GM19099 (cell line): ENCODE data around the gene MXI1.

Experiments used
- POLR2A ChIP-seq: IDR thresholded peaks from 3 replicates; pipeline ENCODE4 v1.6.1; 2011; ENCODE audit warnings: low read depth; ENCODE audit not compliant: insufficient read length; ENCODE audit errors: extremely low read depth

MXI1 gene

DNA sequence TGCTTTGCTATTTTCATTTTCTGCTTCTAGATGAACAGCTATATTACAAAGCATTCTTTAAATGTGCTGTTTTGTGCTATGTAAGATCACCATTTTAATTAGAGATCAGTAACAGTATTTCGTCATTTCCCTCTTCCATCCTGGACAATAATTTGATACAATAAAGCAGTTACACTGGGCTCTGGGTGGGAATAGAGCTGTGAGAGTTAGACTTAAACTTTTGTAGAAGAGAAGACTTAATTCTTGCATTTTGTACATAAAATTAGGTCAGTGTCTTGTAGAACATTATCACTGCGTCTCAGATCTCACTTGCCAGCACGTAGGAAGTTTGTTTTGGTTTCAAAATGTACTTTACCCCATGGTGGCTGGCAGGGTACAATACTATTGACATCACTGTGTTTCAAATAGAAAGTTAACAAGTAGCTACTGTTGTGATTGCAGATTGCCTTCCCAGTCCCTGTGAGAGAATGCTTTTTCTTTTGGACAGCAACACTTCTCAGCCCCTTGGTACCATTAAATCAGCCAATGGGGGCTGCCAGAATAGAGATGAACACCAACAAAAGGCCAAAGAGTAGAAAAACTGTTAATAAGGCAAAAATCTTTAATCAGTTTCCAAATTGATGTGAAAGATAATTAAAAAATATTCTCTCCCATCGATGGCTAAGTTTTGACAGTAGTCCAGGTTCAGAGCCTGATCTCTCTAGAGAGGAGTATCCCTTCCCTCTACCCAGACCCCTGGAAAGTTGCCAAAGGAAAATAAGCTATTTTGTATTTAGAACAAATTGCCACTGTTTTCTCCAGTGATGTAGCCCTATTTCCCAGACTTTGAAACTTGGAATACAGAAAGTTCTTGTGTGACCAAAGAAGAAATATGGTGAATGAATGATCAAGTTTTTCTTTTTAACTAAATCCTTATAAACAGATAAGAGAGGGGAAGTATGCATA, 62.2 kb downstream of the MXI1 start:
- no peak for TF ChIP-seq POLR2A

- TF ChIP-seq POLR2A: no peak
Observed at GRCh38 chr10:110273474-110273873, 66.1 kb downstream of the MXI1 start.

DNA sequence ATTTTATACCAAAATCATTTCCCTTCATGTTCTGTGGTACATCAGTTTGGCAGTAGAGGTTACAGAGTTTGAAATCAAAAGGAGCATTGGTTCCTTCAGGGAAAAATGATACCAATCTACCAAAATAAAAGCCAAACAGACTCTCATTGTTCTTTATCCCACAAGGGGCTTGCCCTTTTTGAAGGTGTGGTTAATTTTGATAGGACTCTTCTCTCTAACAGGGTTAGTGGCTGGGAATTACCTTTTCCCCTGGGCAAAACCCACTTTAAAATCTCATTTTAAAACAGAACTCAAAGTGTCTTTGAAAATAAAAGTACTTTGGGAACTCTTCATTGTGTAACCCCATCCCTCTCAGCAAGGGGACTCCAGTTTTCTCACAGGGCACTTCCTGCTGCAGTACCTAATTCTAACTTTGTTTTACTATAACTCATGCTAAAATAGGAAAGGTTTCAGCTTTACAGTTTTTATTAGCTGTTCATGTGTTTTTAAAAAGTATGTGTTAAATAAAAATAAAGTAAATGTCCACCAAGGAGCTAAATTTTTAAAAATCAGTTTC, 66.7 kb downstream of the MXI1 start:
- no peak for TF ChIP-seq POLR2A

DNA sequence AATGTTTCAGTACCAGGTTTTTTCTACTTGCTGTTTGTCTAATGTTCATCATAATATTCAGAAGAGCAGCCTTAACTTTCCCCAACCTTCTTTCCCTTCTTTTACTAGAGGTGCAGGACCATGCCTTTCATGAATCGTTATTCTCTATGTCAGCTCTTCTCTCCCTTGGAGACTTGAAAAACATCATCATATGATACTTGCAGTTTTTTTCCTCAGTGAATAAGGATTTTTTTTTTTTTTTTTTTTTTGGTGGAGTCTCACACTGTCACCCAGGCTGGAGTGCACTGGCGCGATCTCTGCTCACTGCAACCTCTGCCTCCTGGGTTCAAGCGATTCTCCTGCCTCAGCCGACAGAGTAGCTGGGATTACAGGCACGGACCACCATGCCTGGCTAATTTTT, 67.2 kb downstream of the MXI1 start:
- TF ChIP-seq POLR2A: no peak

- TF ChIP-seq POLR2A: no peak
Observed at GRCh38 chr10:110275128-110275729, 67.8 kb downstream of the MXI1 start.

DNA sequence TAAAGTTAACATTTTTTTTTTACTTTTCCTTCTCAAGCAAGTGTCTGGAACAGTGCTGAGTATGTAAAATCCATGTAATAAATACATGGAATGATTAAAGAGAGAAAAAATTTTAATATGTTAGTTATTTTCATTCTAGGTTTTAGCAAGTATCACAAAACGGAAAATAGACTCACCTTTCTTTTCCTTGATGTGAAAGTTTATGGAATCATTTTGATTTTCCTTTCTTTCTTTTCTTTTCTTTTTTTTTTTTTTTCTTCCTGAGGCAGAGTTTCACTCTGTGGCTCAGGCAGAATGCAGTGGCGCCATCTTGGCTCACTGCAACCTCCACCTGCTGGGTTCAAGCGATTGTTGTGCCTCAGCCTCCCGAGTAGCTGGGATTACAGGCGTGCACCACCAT, 69.2 kb downstream of the MXI1 start:
- no peak for TF ChIP-seq POLR2A

GRCh38 chr10:110277591-110277990, 70.2 kb downstream of the MXI1 start:
- TF ChIP-seq POLR2A: no peak

GRCh38 chr10:110278562-110279406, 71.4 kb downstream of the MXI1 start:
- TF ChIP-seq POLR2A: no peak

DNA sequence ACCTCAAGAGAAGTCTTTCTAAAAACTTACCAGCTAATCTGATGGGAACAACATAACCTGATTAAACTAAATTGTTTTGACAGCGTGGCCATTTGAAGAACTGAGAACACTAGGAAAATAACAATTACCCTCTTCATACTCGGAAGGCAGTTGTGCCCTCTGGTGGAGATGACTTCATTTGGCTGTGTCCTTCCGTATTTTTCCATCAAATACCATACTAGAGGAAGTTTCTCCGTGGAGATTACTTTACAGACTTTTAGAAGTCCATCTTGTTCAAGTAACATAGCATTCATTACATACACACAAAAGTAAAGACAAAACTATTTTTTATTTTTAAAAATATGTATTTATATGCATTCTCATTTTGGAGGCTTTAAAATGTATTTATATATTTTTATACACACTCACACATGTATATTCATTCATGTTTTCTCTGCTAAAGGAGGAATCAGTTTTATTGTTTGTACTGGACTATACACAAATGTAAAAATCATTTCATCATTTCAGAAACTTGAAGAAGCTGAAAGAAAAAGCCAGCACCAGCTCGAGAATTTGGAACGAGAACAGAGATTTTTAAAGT, 72.1 kb downstream of the MXI1 start:
- no peak for TF ChIP-seq POLR2A

DNA sequence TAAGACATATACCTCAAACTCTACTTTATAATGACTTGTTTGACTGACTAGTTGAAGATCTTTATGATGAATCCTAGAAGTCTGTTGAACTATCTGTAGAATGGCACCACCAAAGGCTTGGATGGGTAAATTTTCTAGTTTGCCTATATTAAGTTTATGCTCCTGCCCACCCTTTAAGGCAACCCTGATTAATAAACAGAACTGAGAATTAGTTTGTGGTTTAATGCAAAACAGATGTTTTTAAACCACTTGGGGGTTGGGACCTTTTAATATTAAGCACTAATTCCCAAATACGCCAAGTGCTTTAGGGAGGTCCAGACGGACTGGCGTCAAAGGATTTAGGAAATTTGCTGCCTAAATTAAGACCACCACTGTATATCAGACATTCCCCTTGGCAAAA, 76.9 kb downstream of the MXI1 start:
- no peak for TF ChIP-seq POLR2A

DNA sequence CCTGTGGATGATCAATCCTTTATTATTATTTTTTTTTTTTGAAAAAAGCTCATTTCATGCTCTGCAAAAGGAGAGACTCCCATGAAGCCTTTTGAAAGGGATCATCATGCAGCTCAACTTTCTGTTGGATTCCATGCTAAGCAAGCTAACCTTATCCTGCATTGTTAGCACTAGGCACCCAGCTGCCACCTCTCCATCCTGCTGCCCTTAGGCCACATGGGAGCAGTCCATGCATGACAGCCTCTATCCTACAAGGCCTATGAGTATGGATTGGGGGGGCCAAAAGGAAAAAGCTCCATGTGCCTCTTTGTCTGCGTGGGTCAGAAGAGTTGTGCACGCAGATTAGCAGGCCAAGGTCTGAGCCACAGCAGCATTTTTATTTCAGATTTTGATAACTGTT, 78.1 kb downstream of the MXI1 start:
- no peak for TF ChIP-seq POLR2A

- TF ChIP-seq POLR2A: no peak
Observed at GRCh38 chr10:110286841-110287240, 79.4 kb downstream of the MXI1 start.

DNA sequence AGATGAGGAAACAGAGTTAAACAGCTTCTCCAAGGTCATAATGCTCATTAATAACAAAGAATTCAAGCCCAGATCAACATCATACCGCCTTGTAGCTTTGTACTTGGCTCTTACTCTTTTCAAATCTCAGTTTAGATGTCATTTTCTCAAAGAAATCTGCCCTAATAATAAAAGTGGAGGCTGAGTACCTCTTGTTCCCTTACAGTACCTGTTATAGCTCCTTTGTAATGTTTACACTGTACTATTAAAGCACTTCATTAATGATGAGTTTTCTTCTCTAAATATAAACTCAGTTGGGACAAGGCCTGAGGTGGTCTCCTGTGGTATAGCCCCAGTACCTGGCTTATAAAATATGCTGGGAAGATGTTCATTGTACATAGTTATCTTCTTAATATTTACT, 89.6 kb downstream of the MXI1 start:
- TF ChIP-seq POLR2A: no peak

DNA sequence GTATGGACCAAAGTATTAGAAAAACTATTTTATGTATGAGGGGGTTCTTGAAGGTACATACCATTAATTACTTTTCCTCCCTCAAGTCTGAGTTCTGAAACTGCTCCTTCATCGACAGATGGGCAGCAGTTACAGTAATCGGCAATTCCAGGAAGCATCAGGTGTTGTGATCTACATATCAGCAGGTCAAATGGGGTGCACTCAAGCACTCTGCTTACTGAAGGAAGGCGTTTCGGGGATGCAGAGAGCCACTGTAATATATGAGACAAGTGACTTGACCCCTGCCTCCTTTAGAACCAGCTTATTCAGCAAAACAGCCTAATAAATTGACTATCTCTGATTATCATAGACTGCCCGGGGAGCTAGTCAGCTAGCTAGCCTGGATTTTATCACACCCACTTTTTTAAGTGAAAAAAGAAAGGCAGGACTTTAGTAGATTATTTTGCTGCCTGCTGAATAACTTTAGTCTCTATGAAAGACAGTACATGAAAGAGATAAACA, 93.1 kb downstream of the MXI1 start:
- TF ChIP-seq POLR2A: no peak
